HG02852 (cell line): ENCODE data around the gene ELFN2.

Experiments
- ATAC-seq: cut with Tn5 transposase; IDR thresholded peaks from one replicate; pipeline ENCODE4 v1.9.1; 2021; ENCODE audit warnings: mild to moderate bottlenecking, moderate library complexity; ENCODE audit not compliant: unreplicated experiment

Gene ELFN2

DNA sequence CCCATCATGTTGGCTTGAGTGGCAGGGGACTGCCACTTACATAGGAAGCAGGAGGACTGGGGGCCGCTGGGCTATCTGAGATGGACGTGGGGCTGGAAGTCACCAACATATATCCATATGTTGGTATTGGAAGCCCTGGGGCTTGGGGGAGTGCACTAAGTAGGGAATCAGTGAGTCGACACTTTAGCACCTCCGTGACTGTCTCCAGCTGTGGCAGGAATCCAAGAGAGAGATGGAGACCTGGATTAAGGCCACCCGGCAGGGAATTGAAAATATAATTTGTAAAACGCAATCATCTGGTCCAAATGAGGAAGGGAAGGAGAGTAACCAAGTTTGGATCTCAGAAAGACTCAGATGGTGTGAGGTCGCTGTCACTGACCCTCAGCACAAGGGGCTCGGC, 68.4 kb downstream of the ELFN2 start:
- ATAC-seq = no peak

DNA sequence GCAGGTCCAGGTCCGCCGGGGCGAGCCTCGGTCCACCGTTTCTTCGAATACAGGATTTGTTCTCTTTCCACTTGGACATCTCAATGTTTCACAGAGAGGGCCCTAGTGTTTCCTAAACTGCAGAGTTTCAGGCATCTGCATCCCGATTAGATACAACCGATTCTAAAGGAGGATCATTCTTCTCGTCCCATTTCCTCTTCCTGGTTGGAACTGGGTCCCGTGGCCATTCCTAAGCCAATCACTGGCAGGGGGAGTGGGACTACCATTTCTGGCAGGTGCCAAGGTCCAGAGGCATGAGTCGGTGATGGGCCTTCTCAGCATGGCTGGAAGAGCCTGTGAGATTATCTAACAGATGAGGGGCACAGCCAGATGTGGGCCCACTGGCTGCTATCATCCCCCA, 68.9 kb downstream of the ELFN2 start:
- no peak for ATAC-seq

- no peak for ATAC-seq
Observed at GRCh38 chr22:37357446-37358075, 69.7 kb downstream of the ELFN2 start.

DNA sequence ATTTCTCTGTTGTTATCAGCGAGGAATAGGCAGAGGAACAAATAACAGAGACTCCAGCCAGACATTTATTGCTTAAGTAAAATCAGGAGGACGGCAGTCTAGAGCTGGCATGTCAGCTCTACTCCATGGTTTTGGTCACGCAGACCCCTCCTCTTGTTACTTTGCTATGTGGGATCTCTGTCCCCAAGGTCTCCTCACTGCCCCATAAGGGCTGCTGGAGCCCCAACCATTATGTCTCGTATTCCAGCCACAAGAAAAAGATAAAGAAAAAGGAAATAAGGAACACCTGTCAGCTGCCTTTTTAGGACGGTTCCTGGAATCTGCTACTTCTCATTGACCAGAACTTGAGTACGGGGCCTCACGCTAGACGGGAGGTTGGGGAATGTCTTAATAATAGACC, 70.4 kb downstream of the ELFN2 start:
- no peak for ATAC-seq

GRCh38 chr22:37355174-37355573, 72.1 kb downstream of the ELFN2 start:
- no peak for ATAC-seq

DNA sequence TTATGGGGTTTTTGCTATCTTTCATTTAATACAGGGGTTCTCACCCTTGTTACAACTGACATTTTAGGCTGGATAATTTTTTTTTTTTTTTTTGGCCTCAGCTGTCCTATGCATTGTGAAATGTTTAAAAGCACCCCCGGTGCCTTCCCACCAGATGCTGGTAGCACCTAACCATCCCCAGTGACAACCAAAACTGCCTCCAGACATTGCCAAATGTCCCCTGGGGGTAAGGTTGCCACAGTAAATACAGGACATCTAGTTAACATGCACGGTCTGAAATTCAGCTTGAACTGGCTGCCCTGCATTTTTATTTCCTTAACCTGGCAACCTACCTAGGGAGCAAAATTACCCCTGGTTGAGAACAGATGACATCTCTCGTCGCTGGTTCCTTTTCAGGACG, 72.6 kb downstream of the ELFN2 start:
- ATAC-seq = no peak

DNA sequence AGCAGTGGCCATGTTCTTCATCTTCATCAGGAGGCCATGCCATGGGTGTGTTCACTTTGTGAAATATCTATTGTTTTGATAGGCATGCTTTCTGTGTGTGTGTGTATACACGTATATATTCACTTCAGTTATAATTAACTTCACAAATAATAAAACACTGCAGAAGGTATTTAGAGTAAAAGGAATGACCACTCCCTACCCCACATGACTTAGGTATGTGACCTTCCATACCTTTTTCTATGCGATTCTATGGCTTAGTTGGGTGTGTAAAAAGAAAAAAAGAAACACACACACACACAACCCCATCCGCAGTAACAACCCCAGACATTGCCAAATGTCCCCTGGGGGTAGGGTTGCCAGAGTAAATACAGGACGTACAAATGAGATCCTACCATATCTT, 73.0 kb downstream of the ELFN2 start:
- no peak for ATAC-seq

- ATAC-seq = no peak
Observed at GRCh38 chr22:37353839-37354238, 73.4 kb downstream of the ELFN2 start.

GRCh38 chr22:37352481-37352880, 74.8 kb downstream of the ELFN2 start:
- ATAC-seq = no peak

GRCh38 chr22:37351232-37351631, 76.0 kb downstream of the ELFN2 start:
- ATAC-seq = no peak

- ATAC-seq = no peak
Observed at GRCh38 chr22:37349043-37349814, 78.0 kb downstream of the ELFN2 start.

DNA sequence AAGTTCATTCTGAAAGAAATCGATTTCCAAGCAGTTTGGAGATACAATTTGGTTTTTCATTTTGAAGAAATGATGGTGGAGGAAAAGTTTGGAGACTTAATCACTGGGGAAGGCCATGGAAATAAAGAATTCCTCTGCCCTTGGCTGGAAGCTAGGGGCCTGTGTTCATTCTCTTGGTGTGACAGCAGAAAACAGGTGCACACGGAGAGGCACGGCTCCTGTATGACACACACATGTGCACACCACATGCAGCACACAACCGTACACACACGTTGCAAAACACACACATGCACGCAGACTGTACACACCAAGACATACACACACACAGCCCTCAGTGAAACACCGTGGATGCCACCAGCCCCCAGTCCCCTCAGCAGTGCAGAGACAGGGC, 80.8 kb downstream of the ELFN2 start:
- no peak for ATAC-seq

- no peak for ATAC-seq
Observed at GRCh38 chr22:37345863-37346504, 81.3 kb downstream of the ELFN2 start.

- no peak for ATAC-seq
Observed at GRCh38 chr22:37344735-37345449, 82.4 kb downstream of the ELFN2 start.

- no peak for ATAC-seq
Observed at GRCh38 chr22:37343863-37344734, 83.2 kb downstream of the ELFN2 start.

GRCh38 chr22:37343348-37343747, 83.9 kb downstream of the ELFN2 start:
- ATAC-seq = no peak

DNA sequence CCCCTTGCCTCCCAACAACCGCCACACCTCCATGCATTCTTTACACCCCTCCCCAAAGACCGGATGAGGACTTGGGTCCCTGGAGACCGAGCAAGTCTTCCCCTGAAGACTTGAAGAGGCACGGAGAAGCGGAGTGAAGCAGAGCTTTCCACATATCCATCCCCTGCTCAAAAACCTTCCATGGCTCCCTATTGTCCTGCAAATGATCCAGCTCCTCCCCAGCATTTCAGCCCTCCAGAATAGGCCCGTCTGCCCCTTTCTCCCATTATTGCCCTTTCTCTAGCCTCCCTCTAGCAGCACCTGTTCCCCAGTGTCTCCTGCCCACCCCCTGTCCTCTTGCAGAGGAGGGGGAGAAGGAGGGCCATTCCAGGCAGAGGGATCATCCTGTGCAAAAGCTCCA, 85.2 kb downstream of the ELFN2 start:
- ATAC-seq = no peak

DNA sequence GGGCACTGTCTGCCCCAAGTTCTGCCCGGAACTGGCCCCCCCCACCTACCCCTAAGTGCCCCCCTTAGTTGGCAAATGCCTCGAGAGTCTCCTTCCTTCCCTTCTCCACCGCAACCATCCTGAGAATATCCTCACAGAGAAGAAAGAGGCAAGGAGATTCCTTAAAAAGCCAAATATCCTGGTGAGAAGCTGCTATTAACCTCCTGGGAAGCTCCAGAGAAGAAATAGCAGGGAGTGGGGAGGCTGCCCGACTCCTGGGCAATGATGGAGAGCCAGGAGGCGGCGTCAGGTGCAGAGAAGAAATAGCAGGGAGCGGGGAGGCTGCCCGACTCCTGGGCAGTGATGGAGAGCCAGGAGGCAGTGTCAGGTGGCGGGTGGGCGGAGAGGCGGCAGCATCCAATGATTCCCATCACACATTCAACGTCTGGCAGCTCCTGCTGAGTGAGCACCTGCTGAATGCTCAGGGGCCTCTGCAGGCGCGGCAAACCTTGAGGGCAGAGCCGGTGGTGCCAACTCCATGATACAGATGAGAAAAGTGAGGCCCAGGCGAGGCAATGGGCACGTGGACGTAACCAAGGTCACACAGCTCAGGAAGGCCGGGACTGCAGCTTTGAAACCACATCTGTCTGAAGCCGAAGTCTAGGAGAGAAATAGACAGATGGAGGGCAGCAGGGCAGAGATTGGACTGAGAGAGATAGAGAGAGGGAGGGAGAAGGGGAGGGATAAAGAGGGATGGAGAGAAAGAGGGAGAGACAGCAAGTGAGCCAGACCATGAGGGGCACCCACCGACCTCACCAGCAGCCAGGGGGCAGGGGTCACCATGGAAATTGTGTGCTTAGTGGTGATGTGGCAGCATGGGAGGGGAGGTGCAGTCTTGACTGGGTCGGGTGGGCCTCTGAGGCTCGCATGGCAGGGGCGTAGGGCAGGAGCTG, 86.7 kb downstream of the ELFN2 start:
- no peak for ATAC-seq

GRCh38 chr22:37338539-37339246, 88.6 kb downstream of the ELFN2 start:
- no peak for ATAC-seq
